Measurements from ENCODE around the gene SEMA7A. TPM values are rescaled to one million over a fixed set of nuclear protein-coding genes. Genes with fewer than 3 reads are reported as not detected.

The SEMA7A gene
- polyA plus RNA-seq, 1 of the 3 experiments (the other 2 are of a cell fraction) = 1.3 TPM

DNA sequence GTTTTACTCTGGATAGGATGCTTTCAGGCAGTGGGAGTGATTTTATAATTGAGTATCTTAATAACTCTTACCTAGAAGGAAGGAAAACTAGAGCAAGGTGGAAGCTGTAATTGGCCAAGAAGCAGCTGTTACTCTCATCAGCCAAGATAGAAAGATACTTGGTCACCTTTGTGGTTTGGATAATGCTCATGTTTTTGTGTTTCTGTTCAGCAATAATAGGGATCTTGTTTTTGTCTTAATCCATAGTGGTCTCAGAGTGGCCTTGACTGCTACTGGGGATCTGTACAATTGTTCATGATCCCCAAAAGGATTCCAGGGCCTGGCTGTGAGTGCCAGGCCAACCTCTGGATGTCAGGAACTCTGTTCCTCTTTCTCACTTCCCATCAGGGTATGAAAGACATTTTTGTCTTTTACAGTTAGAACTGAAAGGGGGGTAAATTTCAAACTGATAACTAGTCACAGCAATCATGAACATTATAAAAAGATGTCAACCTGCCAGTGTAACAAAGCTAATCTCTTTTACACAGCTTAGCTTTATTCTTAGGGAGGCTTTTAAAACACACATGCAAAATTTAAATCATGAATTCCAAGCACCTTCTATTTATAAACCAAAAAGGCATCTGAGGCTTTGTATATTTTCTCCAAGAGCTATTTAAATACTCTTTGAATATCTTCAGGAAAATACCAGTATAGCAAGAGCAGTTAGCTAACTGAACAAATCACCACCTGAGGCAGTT lies 21.2 kb upstream of the SEMA7A start:
- Histone ChIP-seq H3K9me3 (no peaks in the 10 kb centered on the region), H4K20me1 (ENCODE audit: insufficient read depth) (no peaks in the 10 kb centered on the region), H2AFZ (ENCODE audit: low read depth) (no peak overlapping the region), H3K9me2 (no peaks in the 10 kb centered on the region), H3K4me2 (no peak overlapping the region), H3K79me2 (ENCODE audit: insufficient read depth) (0 out of 2 replicates have a peak, but pooled peaks cover 7% of the 10 kb centered on the region), H3K36me3 (replicated peaks in 1 of 2; ENCODE audit: control insufficient read depth in 1 of 2, insufficient read depth in 2 of 2, low read length in 1 of 2) (peaks cover 14 to 51% of the 10 kb centered on the region in 2 experiments), H3K4me1 (ENCODE audit: control insufficient read depth in 1 of 2, insufficient read depth in 2 of 2, low read depth in 1 of 2, low read length in 1 of 2) (no peaks in the 10 kb centered on the region; a peak in 1 of 4 replicates), H3K27ac (ENCODE audit: low read depth in 2 of 2, low read length in 1 of 2) (no peak overlapping the region), H3K9ac (no peak overlapping the region), H3K27me3 (ENCODE audit: insufficient read depth) (no peaks in the 10 kb centered on the region), H3K4me3 (ENCODE audit: low read depth in 2 of 2, low read length in 1 of 2) (no peak overlapping the region), H3F3A (replicated peaks; ENCODE audit: insufficient read depth) (no peaks in the 10 kb centered on the region)
- ChIA-PET CTCF (interaction anchor here (2.0 to 36.5 kb wide), 3 partner anchors 16 to 77 kb away, joined by 4 to 779 read pairs (median 7); partner anchors contain the start of gene CYP11A1), POLR2A (no interaction called here)
- DNase-seq = no peak
- no peak for TF ChIP-seq PBX3 (IDR thresholded peaks at IDR 0.05)
- no peak for TF ChIP-seq RXRA (IDR thresholded peaks at IDR 0.05; ENCODE audit: borderline replicate concordance, low read depth)
- TF ChIP-seq GATA2 (CRISPR knock-in tag; IDR thresholded peaks at IDR 0.05) = no peak
- no peak for TF ChIP-seq RAD21 (IDR thresholded peaks at IDR 0.05; ENCODE audit: low read length)
- no peak for TF ChIP-seq RFX5 (IDR thresholded peaks at IDR 0.05; ENCODE audit: low read length)
- TF ChIP-seq, protein P1, sequence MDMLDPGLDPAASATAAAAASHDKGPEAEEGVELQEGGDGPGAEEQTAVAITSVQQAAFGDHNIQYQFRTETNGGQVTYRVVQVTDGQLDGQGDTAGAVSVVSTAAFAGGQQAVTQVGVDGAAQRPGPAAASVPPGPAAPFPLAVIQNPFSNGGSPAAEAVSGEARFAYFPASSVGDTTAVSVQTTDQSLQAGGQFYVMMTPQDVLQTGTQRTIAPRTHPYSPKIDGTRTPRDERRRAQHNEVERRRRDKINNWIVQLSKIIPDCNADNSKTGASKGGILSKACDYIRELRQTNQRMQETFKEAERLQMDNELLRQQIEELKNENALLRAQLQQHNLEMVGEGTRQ (IDR thresholded peaks at IDR 0.05; ENCODE audit: borderline replicate concordance, low read depth, low read length) = no peak
- TF ChIP-seq TEAD4 (IDR thresholded peaks at IDR 0.05; ENCODE audit: borderline replicate concordance, insufficient read depth) = no peak
- TF ChIP-seq FOXJ3 (CRISPR knock-in tag; IDR thresholded peaks at IDR 0.05) = no peak
- TF ChIP-seq NFIC (IDR thresholded peaks at IDR 0.05; ENCODE audit: borderline replicate concordance) = no peak
- TF ChIP-seq FOXM1 (IDR thresholded peaks at IDR 0.05; ENCODE audit: low read depth) = no peak
- no peak for TF ChIP-seq GABPA (IDR thresholded peaks at IDR 0.05; ENCODE audit: low read depth)
- TF ChIP-seq, protein P2, sequence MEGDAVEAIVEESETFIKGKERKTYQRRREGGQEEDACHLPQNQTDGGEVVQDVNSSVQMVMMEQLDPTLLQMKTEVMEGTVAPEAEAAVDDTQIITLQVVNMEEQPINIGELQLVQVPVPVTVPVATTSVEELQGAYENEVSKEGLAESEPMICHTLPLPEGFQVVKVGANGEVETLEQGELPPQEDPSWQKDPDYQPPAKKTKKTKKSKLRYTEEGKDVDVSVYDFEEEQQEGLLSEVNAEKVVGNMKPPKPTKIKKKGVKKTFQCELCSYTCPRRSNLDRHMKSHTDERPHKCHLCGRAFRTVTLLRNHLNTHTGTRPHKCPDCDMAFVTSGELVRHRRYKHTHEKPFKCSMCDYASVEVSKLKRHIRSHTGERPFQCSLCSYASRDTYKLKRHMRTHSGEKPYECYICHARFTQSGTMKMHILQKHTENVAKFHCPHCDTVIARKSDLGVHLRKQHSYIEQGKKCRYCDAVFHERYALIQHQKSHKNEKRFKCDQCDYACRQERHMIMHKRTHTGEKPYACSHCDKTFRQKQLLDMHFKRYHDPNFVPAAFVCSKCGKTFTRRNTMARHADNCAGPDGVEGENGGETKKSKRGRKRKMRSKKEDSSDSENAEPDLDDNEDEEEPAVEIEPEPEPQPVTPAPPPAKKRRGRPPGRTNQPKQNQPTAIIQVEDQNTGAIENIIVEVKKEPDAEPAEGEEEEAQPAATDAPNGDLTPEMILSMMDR (IDR thresholded peaks at IDR 0.05) = no peak
- no peak for TF ChIP-seq FOSL2 (IDR thresholded peaks at IDR 0.05; ENCODE audit: borderline replicate concordance, low read depth)
- TF ChIP-seq, protein P3, sequence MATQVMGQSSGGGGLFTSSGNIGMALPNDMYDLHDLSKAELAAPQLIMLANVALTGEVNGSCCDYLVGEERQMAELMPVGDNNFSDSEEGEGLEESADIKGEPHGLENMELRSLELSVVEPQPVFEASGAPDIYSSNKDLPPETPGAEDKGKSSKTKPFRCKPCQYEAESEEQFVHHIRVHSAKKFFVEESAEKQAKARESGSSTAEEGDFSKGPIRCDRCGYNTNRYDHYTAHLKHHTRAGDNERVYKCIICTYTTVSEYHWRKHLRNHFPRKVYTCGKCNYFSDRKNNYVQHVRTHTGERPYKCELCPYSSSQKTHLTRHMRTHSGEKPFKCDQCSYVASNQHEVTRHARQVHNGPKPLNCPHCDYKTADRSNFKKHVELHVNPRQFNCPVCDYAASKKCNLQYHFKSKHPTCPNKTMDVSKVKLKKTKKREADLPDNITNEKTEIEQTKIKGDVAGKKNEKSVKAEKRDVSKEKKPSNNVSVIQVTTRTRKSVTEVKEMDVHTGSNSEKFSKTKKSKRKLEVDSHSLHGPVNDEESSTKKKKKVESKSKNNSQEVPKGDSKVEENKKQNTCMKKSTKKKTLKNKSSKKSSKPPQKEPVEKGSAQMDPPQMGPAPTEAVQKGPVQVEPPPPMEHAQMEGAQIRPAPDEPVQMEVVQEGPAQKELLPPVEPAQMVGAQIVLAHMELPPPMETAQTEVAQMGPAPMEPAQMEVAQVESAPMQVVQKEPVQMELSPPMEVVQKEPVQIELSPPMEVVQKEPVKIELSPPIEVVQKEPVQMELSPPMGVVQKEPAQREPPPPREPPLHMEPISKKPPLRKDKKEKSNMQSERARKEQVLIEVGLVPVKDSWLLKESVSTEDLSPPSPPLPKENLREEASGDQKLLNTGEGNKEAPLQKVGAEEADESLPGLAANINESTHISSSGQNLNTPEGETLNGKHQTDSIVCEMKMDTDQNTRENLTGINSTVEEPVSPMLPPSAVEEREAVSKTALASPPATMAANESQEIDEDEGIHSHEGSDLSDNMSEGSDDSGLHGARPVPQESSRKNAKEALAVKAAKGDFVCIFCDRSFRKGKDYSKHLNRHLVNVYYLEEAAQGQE (IDR thresholded peaks at IDR 0.05; ENCODE audit: low read depth, low read length) = no peak
- TF ChIP-seq TAF1 (IDR thresholded peaks at IDR 0.05; ENCODE audit: borderline replicate concordance, low read depth, low read length) = no peak
- TF ChIP-seq RCOR1 (IDR thresholded peaks at IDR 0.05; ENCODE audit: low read length) = no peak
- TF ChIP-seq, protein P4, sequence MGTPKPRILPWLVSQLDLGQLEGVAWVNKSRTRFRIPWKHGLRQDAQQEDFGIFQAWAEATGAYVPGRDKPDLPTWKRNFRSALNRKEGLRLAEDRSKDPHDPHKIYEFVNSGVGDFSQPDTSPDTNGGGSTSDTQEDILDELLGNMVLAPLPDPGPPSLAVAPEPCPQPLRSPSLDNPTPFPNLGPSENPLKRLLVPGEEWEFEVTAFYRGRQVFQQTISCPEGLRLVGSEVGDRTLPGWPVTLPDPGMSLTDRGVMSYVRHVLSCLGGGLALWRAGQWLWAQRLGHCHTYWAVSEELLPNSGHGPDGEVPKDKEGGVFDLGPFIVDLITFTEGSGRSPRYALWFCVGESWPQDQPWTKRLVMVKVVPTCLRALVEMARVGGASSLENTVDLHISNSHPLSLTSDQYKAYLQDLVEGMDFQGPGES (IDR thresholded peaks at IDR 0.05; ENCODE audit: low read depth, low read length) = no peak
- no peak for TF ChIP-seq EP300 (IDR thresholded peaks at IDR 0.05; ENCODE audit: borderline replicate concordance in 1 of 2, low read depth in 1 of 2, low read length in 1 of 2)
- TF ChIP-seq NRF1 (IDR thresholded peaks at IDR 0.05; ENCODE audit: low read depth, low read length) = no peak
